ENCODE data around the gene FMR1.

Gene FMR1

DNA sequence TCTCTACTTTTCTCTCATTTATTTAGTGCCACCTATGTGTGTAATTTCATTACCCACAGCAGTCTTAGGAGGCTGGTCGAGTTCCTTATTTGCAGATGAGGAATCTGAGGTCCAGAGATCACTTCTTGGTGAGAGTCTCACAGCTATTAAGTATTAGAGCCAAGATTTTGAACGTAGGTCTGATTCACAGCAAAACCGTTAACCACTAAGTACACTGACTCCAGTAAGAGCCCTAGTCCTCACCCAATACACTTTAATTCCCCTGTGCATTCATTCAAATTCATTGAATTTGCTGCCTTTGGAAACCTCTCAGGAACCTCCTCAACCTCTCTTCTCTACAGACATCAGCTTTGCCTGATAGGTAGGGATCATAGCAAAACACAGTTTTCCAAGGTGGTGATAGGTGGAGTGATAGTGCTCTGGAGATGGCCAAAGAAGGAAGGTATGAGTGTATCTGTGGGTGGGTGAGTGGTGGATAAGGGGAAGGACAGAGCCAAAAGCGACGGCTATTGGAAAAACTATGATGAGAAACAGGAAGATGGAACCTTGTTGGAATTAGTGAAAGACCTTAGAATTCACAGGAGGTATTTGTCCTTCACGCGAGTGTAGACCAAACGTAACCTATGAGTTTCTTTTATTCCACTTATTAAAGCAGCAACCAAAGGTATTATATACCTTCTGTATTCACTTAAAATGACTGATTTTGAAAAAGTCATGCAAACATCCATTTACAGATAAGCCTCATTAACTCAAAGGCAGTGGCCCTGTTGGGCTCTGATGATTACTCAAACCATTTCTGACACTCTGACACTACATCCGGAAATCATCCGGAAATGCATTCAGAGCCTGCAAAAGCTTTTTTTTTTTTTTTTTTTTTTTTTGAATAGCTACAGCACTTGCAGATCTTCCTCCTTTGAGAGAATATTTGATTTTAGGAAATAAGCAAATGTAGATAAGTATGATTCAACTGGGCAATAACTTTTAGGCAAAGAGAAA is 6.3 kb downstream of the FMR1 start:
- no peak for DNase-seq

DNA sequence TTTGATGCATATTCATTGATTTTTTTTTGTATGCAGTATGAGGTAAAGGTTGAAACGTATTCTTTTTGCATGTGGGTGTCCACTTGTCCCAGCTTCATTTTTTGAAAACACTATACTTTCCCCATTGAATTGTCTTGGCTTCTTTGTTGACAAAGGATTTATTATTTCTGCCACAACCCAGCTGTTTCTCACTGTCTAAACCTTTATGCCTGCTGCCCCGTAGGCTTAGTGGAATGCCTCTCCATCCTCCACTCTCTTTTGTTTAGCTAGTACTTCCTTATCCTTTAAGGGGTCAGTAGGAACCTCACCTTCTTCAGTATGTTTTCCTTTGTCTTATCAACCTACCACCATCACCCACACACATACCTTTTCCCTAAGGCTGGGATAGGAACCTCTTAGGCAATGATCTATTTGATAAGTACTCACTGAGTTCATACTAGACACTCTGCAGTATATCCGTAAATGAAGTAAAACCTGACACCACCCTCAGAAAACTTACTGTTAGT is 8.5 kb downstream of the FMR1 start:
- no peak for DNase-seq

DNA sequence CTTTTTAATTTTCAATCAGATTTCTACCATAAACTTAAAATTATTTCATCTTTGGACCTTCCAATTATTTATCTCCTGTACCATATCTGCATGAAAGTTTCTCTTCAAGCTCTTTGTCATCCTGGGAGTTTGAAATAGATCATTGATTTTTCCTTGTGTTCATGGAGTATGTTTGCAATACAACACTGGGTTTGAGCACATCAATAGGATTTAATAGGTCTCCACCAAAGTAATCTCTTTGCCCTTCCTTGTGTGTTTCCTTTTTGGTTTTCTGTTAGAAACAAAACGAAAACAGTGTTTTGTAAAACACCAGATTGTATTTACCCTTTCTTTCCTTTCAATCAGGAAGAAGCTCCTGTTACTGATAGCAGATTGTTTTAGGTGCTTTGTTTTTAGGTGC is 11.9 kb downstream of the FMR1 start:
- no peak for DNase-seq

DNA sequence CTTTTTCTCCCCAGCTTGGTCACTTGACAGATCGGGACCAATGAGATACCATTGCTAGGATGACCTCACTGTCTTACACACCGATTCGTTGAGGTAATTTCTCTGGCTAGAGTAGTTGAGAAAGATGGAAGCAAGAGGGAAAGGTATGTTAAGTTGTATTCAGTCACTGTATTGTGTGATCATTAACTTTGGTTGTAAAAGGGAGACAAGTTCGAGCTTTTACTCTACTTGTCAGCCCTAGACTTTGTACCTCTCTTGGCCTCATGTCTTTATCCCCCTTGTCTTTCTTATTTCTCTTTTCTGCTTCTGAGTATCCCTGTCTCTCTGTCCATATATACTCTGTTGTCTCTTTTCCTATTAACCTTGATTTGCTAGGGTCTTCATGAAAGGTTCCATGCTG is 15.5 kb downstream of the FMR1 start:
- DNase-seq: no peak

DNA sequence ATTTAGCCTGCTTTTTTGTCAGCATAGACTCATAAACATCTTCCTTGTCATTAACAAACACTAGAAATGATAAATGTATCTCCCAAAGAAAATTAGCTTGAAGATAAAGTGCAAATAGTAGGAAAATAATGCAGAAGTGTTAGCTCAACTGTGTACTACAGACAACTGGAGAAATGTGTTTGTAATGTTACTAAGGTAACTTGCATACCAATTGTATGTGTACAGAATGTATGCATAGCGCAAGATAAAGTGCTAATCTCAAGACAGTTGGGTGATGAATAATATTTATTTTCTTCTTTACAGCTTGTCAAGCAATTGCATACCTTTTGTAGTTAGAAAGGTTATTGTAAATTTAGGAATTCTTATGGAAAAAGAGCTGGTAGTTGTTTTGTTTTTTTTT is 22.1 kb downstream of the FMR1 start:
- no peak for DNase-seq

DNA sequence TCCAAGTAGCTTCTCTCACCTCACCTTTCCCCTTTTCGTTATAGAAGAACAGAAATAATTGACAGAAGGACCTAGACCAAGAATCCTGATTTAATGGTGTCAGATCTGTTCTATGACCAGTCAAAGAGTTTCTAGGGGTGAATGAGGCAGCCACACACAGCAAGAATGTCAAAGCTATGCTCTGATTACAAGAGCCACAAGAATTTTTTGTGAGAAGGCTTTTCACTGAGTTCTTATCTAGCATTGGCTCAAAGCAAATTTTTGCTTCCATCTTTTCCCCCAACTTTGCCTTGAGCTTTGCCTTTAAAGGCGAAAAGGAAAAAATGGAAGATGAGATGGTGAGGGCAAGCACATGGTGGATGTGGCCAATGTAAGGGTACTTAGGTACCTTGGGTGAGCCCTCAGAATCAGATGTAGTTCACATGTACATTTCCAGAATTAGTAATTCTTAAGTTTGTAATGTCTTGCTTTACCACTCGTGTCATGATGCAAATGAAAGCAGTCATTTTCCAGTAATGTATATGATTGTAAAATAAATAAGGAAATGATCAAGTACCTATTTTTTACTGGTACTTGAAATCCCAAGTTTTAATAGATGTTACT is 23.5 kb downstream of the FMR1 start:
- DNase-seq: no peak

DNA sequence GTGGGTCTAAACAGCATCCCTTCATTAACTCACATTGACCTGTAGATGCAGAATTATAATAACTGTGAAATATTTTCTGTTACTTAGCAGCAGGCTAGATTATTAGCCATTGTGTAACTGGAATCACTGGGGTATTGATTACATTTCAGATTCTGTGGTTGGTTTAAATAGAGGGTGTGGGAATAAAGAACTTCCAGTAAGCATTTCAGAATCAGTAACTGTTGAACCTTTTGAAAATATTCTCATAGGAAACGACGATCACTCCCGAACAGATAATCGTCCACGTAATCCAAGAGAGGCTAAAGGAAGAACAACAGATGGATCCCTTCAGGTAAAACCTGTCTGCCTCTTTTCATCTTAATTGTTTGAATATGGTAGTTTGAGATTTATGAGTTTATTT is 33.6 kb downstream of the FMR1 start:
- DNase-seq: no peak

DNA sequence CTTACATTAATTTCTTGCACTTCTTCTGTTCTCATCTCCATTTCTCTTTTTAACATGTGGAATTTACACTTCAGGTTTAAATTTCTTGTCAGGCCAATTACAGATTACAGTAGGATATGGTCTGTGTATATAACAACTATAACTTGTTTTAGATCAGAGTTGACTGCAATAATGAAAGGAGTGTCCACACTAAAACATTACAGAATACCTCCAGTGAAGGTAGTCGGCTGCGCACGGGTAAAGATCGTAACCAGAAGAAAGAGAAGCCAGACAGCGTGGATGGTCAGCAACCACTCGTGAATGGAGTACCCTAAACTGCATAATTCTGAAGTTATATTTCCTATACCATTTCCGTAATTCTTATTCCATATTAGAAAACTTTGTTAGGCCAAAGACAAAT is 36.8 kb downstream of the FMR1 start:
- no peak for DNase-seq

DNA sequence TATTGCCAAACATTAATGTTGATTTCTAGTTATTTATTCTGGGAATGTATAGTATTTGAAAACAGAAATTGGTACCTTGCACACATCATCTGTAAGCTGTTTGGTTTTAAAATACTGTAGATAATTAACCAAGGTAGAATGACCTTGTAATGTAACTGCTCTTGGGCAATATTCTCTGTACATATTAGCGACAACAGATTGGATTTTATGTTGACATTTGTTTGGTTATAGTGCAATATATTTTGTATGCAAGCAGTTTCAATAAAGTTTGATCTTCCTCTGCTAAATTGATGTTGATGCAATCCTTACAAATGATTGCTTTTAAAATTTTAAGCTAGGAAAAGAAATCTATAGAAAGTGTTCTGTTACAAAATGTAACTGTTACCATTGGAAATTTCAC is 38.6 kb downstream of the FMR1 start:
- no peak for DNase-seq

DNA sequence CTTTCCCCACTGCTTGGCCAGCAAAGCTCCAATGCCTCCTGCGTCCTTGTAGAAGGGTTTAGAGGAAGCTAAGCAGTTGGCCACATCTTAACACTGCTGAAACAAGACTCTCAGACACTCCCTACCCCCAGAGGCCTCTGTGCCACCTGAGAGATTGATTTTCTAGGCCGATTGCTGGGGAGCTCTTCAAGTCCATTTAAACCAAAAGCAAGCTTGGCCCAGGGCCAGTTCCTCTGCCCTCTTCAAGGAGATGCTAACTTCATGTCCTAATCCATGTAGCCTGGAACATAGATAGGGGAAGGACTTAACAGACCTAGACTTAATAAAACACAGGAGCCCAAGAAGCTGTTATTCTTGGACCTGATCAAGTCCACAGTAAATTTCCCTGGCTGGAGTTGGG is 42.3 kb downstream of the FMR1 start:
- DNase-seq: peak; percentile 3

DNA sequence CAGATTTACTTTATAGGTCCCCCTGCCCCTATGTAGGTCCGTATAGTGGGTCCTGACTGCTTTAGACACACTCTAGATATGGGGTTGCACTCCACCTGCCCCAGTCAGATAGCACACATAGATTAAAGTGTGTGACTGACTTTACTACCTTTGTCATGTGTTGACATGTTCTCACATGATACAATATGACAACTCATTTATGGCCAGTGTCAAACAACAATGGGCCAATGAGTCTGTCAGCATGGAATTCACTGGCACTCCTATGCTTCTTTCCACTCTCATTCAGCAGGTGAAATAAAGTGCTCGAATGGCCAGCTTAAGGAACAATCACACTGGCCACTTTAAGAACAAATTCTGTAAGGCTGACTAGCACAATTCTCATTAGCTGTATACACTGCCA is 45.6 kb downstream of the FMR1 start:
- DNase-seq: no peak

DNA sequence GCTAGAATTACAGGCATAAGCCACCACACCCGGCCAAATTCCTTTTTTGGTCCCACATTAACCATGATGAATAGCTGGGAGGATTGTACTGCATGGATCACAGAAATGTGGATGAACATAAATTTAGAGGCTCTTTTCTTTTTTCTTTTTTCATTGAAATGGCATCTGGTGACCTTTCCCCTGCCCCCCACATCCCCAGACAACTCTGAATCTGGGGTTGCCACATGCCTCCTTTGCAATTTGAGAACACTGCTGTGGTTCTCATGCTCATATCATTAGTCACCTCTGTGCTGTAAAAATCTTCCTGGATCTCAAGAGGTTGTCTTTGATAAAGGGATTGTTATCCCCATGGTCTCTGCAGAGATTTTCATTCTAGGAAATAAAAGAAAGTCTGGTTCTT is 46.6 kb downstream of the FMR1 start:
- no peak for DNase-seq

DNA sequence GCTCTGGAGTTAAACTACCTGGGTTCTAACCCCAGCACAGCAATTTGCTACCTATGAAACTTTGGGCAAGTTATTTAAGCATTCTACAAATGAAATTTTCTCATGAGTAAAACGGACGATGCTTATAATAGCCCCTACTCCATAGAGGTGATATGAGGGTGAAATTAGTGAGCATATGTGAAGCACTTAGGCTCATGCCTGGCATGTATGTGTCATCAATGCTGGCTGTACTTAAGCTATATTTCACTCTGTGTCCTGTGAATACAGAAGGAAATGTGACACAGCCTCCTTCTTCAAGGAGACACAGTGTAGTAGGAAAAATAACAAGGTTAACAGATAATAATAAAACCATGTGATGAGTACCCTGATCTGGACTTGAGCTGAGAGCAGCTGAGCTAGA is 49.0 kb downstream of the FMR1 start:
- DNase-seq: no peak

DNA sequence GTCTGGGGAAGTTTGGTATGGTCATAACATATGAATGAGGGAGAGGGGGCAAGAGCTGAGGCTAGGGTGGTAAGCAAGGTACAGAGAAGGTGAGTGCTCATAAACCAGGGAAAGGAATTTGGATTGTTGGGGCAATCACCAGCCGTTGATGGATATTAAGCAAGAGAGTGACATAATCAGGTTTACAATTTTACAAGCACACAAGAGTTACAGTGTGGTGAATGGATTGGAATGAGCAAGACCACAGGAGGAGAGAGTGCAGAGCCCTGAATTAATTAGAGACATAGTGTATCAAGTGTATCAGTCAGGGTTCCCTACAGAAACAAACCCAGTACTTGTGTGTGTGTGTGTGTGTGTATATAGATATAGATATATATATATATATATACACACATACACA is 50.8 kb downstream of the FMR1 start:
- DNase-seq: no peak

DNA sequence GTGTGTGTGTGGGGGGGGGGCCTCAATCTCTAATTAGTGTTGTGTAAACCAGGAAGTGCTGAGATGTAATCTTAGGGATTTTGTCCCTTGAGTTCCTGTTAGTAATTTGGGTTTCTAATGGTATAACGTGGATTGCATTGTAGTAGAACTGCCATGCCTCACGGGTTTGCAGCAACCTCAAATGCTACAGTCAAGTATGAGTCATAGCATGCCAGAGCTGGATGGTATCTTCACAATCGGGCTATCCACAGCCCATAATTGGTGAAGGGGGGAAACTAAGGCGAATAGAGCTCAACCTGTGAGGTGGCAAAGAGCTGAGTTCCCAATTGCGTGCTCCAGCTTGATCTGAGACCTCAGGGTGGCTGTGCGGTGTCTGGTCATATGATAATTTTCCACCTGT is 67.2 kb downstream of the FMR1 start:
- DNase-seq: no peak

DNA sequence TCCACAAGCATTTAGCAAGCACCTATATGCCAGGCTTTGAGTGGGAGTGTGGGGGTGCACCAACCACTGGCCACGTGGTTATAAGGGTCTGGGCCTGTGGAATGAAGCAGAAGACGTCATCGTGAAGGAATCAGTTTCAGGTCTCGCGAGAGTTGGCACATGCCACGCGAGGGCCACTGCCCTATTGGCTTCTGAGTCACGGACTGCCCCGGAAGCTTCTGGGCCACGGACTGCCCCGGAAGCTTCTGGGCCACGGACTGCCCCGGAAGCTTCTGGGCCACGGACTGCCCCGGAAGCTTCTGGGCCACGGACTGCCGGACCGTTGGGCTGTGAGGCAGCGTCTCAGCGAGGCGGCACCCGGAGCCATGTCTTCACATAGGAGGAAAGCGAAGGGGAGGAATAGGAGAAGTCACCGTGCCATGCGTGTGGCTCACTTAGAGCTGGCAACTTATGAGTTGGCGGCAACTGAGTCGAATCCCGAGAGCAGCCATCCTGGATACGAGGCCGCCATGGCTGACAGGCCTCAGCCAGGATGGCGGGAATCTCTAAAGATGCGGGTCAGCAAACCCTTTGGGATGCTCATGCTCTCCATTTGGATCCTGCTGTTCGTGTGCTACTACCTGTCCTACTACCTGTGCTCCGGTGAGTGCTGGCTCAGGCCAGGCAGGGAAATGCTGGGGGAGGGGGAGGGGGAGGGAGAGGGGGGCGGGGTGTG is 69.5 kb downstream of the FMR1 start, which contains the start of gene FMR1NB:
FMR1NB (plus strand) TSS at position 300 of the 715 bp plus-strand sequence; CDS start at position 366, 66 bp downstream.
- no peak for DNase-seq
